ENCODE results near the gene TNFRSF25.

GRCh38 chr1:6489383-6489765 is 23.4 kb upstream of the TNFRSF25 start:
- TF ChIP-seq EZH2 (IDR thresholded peaks at IDR 0.05; ENCODE audit: borderline replicate concordance, low read depth, low read length, severe bottlenecking): no peak
- TF ChIP-seq POLR2A (IDR thresholded peaks at IDR 0.05; ENCODE audit: low read depth, low read length): no peak
